Measurements from ENCODE around the gene HLF. TPM values are rescaled to one million over a fixed set of nuclear protein-coding genes. Genes with fewer than 3 reads are reported as not detected.

Gene HLF
- total RNA-seq, 2 experiments from 2014 or later: 0.79 to 0.86 TPM

- H3K9me3 Mint-ChIP-seq: no peaks in the 10 kb centered on the region
- intact Hi-C loops (cut with micrococcal nuclease): no loop called here
- peaks cover 61% of the 10 kb centered on the region for H3K27me3 Mint-ChIP-seq (ENCODE audit: low read depth)
- DNase-seq: no peak
- CTCF ChIA-PET: no interaction called here
- peaks cover 3% of the 10 kb centered on the region for H3K36me3 Mint-ChIP-seq (ENCODE audit: low read depth)
- H3K27ac Mint-ChIP-seq: no peak overlapping the region
- no peak overlapping the region for H3K4me3 Mint-ChIP-seq
- no peaks in the 10 kb centered on the region for H3K4me1 Mint-ChIP-seq (ENCODE audit: low read depth)
Measured at GRCh38 chr17:55271223-55271571, 6.4 kb downstream of the HLF start.

GRCh38 chr17:55271958-55272710 is 7.4 kb downstream of the HLF start:
- no peak overlapping the region for H3K27ac Mint-ChIP-seq
- H3K9me3 Mint-ChIP-seq: no peaks in the 10 kb centered on the region
- CTCF ChIA-PET: no interaction called here
- intact Hi-C loops (cut with micrococcal nuclease): no loop called here
- H3K4me3 Mint-ChIP-seq: no peak overlapping the region
- H3K27me3 Mint-ChIP-seq (ENCODE audit: low read depth): peaks cover 55% of the 10 kb centered on the region
- H3K4me1 Mint-ChIP-seq (ENCODE audit: low read depth): no peaks in the 10 kb centered on the region
- no peak for DNase-seq
- peaks cover 3% of the 10 kb centered on the region for H3K36me3 Mint-ChIP-seq (ENCODE audit: low read depth)

GRCh38 chr17:55272711-55273578 is 8.2 kb downstream of the HLF start:
- H3K36me3 Mint-ChIP-seq (ENCODE audit: low read depth): peaks cover 3% of the 10 kb centered on the region
- CTCF ChIA-PET: no interaction called here
- H3K4me3 Mint-ChIP-seq: no peak overlapping the region
- H3K4me1 Mint-ChIP-seq (ENCODE audit: low read depth): no peaks in the 10 kb centered on the region
- peaks cover 50% of the 10 kb centered on the region for H3K27me3 Mint-ChIP-seq (ENCODE audit: low read depth)
- H3K27ac Mint-ChIP-seq: no peak overlapping the region
- DNase-seq: no peak
- intact Hi-C loops (cut with micrococcal nuclease): no loop called here
- H3K9me3 Mint-ChIP-seq: no peaks in the 10 kb centered on the region

GRCh38 chr17:55273579-55274354 is 9.0 kb downstream of the HLF start:
- Mint-ChIP-seq H3K27ac (no peak overlapping the region), H3K27me3 (ENCODE audit: low read depth) (peaks cover 41% of the 10 kb centered on the region), H3K4me1 (ENCODE audit: low read depth) (no peaks in the 10 kb centered on the region), H3K36me3 (ENCODE audit: low read depth) (peaks cover 3% of the 10 kb centered on the region), H3K4me3 (no peak overlapping the region), H3K9me3 (no peaks in the 10 kb centered on the region)
- intact Hi-C loops (cut with micrococcal nuclease): no loop called here
- DNase-seq: no peak
- CTCF ChIA-PET: no interaction called here

- no peak for DNase-seq
- Mint-ChIP-seq H3K27me3 (ENCODE audit: low read depth) (peaks cover 35% of the 10 kb centered on the region), H3K36me3 (ENCODE audit: low read depth) (peaks cover 3% of the 10 kb centered on the region), H3K27ac (no peak overlapping the region), H3K9me3 (no peaks in the 10 kb centered on the region), H3K4me1 (ENCODE audit: low read depth) (no peaks in the 10 kb centered on the region), H3K4me3 (no peak overlapping the region)
- intact Hi-C loops (cut with micrococcal nuclease): no loop called here
- CTCF ChIA-PET: no interaction called here
Measured at GRCh38 chr17:55274355-55275255, 9.8 kb downstream of the HLF start.

- H3K27ac Mint-ChIP-seq: no peak overlapping the region
Measured at GRCh38 chr17:55275894-55276804, 11.4 kb downstream of the HLF start.

GRCh38 chr17:55278173-55278961 is 13.6 kb downstream of the HLF start:
- intact Hi-C loops (cut with micrococcal nuclease): no loop called here
- CTCF ChIA-PET: no interaction called here
- DNase-seq: no peak
- H3K27me3 Mint-ChIP-seq (ENCODE audit: low read depth): peaks cover 6% of the 10 kb centered on the region
- H3K36me3 Mint-ChIP-seq (ENCODE audit: low read depth): no peaks in the 10 kb centered on the region
- no peaks in the 10 kb centered on the region for H3K9me3 Mint-ChIP-seq
- no peak overlapping the region for H3K4me3 Mint-ChIP-seq
- no peaks in the 10 kb centered on the region for H3K4me1 Mint-ChIP-seq (ENCODE audit: low read depth)
- no peak overlapping the region for H3K27ac Mint-ChIP-seq

More at GRCh38 chr17:55275894-55276804, 11.4 kb downstream of the HLF start:
- CTCF ChIA-PET: no interaction called here
- no peaks in the 10 kb centered on the region for H3K36me3 Mint-ChIP-seq (ENCODE audit: low read depth)
- intact Hi-C loops (cut with micrococcal nuclease): no loop called here
- no peak for DNase-seq
- no peaks in the 10 kb centered on the region for H3K9me3 Mint-ChIP-seq
- H3K4me3 Mint-ChIP-seq: no peak overlapping the region
- H3K27me3 Mint-ChIP-seq (ENCODE audit: low read depth): peaks cover 23% of the 10 kb centered on the region
- no peaks in the 10 kb centered on the region for H3K4me1 Mint-ChIP-seq (ENCODE audit: low read depth)

- H3K36me3 Mint-ChIP-seq (ENCODE audit: low read depth): no peaks in the 10 kb centered on the region
- H3K4me1 Mint-ChIP-seq (ENCODE audit: low read depth): peaks cover 3% of the 10 kb centered on the region
- intact Hi-C loops (cut with micrococcal nuclease): no loop called here
- CTCF ChIA-PET: interaction anchor here (0.6 kb wide), 1 partner anchor 52 kb away, joined by 4 read pairs; no protein-coding TSS in a partner anchor
- H3K4me3 Mint-ChIP-seq: no peak overlapping the region
- no peak overlapping the region for H3K27ac Mint-ChIP-seq
- DNase-seq: no peak
- no peaks in the 10 kb centered on the region for H3K9me3 Mint-ChIP-seq
- H3K27me3 Mint-ChIP-seq (ENCODE audit: low read depth): peaks cover 3% of the 10 kb centered on the region
Measured at GRCh38 chr17:55279203-55279602, 14.4 kb downstream of the HLF start.

- CTCF ChIA-PET: interaction anchor here (0.6 kb wide), 1 partner anchor 51 kb away, joined by 4 read pairs; no protein-coding TSS in a partner anchor
- no peak overlapping the region for H3K27ac Mint-ChIP-seq
- peaks cover 3% of the 10 kb centered on the region for H3K27me3 Mint-ChIP-seq (ENCODE audit: low read depth)
- H3K4me3 Mint-ChIP-seq: no peak overlapping the region
- H3K36me3 Mint-ChIP-seq (ENCODE audit: low read depth): no peaks in the 10 kb centered on the region
- DNase-seq: no peak
- H3K4me1 Mint-ChIP-seq (ENCODE audit: low read depth): peaks cover 9% of the 10 kb centered on the region
- H3K9me3 Mint-ChIP-seq: no peaks in the 10 kb centered on the region
- intact Hi-C loops (cut with micrococcal nuclease): no loop called here
Measured at GRCh38 chr17:55279788-55280187, 15.0 kb downstream of the HLF start.

GRCh38 chr17:55280212-55280611 is 15.5 kb downstream of the HLF start:
- Mint-ChIP-seq H3K36me3 (ENCODE audit: low read depth) (no peaks in the 10 kb centered on the region), H3K4me3 (no peak overlapping the region), H3K27ac (no peak overlapping the region), H3K9me3 (no peaks in the 10 kb centered on the region), H3K4me1 (ENCODE audit: low read depth) (peaks cover 11% of the 10 kb centered on the region), H3K27me3 (ENCODE audit: low read depth) (peaks cover 3% of the 10 kb centered on the region)
- no peak for DNase-seq
- intact Hi-C loops (cut with micrococcal nuclease): no loop called here
- CTCF ChIA-PET: no interaction called here

Measured in activated naive CD4-positive, alpha-beta T cell treated with anti-CD3 and anti-CD28 coated beads for 36 hours (primary cell).